DND-41 (cell line): ENCODE measurements around the gene ARHGEF35.
"Not testable (repeated sequence)": the region's sequence is repeated elsewhere in the genome, so short reads cannot be mapped to it uniquely, and the experiment has no call there.

Source experiments
- EZH2 ChIP-seq: IDR thresholded peaks from 3 replicates; pipeline ENCODE4 v1.6.1; 2012; ENCODE audit warnings: borderline replicate concordance, low read depth, mild to moderate bottlenecking, moderate library complexity, low read length, inconsistent platforms; ENCODE audit not compliant: severe bottlenecking
- TF ChIP-seq, protein P1 (sequence below): IDR thresholded peaks from 2 replicates; pipeline ENCODE4 v1.5.1; 2012; ENCODE audit warnings: borderline replicate concordance, low read length, moderate library complexity, mild to moderate bottlenecking; ENCODE audit not compliant: poor library complexity, severe bottlenecking; ENCODE audit errors: extremely low read depth

DNA sequence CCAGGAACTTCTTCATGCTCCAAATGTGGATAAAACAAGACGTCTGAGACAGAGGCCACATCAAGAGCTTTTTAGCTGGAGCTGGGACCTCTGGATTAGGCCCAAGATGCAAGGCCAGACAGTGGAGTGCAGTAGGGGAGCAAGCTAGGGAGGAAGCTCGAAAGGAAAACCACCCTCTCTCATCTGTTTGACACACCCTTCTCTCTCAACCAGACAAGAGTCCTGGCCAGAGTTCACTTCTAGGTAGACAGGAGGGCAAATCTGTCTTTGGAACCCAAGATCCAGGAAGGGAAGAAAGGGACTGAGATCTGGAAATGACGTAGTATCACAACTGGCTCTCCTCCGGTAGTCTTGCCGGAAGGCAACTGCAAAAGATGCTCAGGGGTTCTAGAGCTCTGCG, 1.2 kb downstream of the ARHGEF35 start:
- TF ChIP-seq, protein P1, sequence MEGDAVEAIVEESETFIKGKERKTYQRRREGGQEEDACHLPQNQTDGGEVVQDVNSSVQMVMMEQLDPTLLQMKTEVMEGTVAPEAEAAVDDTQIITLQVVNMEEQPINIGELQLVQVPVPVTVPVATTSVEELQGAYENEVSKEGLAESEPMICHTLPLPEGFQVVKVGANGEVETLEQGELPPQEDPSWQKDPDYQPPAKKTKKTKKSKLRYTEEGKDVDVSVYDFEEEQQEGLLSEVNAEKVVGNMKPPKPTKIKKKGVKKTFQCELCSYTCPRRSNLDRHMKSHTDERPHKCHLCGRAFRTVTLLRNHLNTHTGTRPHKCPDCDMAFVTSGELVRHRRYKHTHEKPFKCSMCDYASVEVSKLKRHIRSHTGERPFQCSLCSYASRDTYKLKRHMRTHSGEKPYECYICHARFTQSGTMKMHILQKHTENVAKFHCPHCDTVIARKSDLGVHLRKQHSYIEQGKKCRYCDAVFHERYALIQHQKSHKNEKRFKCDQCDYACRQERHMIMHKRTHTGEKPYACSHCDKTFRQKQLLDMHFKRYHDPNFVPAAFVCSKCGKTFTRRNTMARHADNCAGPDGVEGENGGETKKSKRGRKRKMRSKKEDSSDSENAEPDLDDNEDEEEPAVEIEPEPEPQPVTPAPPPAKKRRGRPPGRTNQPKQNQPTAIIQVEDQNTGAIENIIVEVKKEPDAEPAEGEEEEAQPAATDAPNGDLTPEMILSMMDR: not testable (repeated sequence)
- not testable (repeated sequence) for TF ChIP-seq EZH2
